Brain pericyte (primary cell): ENCODE results near the gene FBXO24.

Experiments
- DNase-seq: peaks from one replicate; pipeline ENCODE4 v3.0.0-alpha.2; 2012; ENCODE audit warnings: low read depth, low spot score

The FBXO24 gene

GRCh38 chr7:100590077-100590737 is 4.1 kb downstream of the FBXO24 start:
- no peak for DNase-seq

GRCh38 chr7:100591596-100591995 is 5.5 kb downstream of the FBXO24 start:
- no peak for DNase-seq

DNA sequence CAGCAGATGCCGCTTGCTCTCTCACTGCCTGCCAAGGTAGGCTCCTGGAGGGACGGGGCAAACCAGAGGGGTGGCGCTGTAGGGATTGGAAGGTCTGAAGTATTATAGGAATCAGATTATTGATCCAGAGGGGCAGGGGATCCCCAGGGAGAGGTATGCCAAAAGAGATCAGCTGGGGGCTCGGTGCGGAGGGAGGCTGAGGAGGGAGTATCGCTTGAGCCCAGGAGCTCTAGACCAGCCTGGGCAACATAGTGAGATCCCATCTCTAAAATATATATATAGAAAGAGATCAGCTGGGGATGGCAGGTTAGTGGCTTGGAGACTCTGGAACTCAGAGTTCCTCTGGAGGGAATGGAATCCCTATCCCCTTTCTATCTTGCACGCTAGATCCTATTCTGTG is 9.1 kb downstream of the FBXO24 start:
- no peak for DNase-seq

DNA sequence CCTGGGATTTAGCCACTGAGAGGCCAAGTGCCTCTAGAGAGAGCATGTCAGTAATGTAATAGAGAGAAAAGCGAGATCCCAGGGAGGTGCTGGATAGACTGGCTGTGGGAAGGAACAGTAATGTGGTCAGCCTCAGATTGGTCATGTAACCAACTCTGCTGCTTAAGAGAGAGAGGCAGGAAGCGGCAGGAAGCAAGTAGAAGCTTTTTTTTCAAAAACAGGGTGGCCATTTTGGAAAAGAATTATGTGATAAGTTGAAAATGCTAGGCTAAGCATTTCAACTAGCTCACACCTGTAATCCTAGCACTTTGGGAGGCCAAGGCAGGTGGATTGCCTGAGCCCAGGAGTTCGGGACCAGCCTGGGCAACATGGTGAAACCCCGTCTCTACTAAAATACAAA is 12.3 kb downstream of the FBXO24 start:
- DNase-seq, result no peak

DNA sequence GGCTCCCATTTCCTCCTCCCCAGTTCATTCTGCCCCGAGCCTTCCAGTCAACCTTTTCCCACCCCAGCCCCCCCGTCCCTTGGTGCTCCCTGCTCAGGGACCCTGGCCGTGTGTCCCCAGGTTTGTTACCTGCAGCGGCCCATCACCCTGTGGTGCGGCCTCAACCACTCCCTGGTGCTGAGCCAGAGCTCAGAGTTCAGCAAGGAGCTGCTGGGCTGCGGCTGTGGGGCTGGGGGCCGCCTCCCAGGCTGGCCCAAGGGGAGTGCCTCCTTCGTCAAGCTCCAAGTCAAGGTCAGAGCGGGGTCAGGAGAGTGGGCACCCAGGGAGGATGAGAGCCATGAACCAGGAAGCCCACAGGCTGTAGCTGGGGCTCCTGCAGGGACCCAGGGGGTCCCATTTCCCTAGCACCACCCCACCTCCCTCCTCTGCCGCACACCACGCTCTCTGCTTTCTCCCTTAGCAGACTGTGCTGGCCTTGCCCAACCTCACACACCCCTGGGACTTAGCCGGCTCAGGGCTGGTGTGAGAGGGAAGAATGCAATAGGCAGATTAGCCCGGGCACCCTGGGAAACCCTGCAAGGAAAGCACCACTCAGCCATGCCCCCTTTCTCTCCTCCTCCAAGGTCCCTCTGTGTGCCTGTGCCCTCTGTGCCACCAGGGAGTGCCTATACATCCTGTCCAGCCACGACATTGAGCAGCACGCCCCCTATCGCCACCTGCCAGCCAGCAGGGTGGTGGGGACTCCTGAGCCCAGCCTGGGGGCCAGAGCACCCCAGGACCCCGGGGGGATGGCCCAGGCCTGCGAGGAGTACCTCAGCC is 14.0 kb downstream of the FBXO24 start:
- DNase-seq, result no peak

- no peak for DNase-seq
Observed at GRCh38 chr7:100600730-100601038, 14.6 kb downstream of the FBXO24 start.

DNA sequence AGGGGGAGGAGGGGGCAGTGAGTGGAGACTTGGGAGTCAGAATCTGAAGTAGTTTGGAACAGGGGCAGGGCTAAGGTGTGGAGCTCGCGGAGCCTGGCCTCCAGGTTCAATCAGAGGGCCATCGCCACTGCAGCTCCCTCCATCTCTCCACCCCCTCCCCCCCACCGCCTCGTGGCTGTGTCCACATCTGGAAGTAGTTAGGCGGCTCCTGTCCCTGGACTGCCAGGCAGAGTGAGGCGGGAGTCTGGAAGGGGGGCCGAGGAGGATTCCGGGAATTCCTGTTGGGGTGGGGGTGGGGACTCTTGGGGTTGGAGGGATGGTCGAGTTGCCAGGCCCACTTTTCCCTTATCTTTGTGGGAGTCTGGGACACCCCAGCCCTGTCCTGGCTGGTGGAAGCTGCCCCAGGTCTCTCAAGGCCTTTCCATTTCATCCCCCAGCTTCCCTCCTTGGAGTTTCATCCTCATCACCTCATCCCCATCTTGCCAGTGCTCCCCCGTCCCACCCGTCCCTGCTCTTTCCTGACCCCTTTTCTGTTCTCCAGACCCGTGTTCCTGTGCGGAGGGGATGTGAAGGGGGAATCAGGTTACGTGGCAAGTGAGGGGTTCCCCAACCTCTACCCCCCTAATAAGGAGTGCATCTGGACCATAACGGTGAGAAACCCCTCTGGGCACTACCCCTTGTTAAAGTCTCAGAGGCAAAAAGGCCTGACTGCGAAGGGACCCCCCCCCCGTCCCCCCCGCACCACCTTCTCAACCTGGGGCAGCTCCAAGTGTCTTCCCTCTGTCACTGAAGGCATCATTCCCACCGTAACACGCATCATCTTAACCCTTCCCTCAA is 17.0 kb downstream of the FBXO24 start:
- DNase-seq, result peak; percentile 44

- DNase-seq, result no peak
Observed at GRCh38 chr7:100603726-100604027, 17.5 kb downstream of the FBXO24 start.

- DNase-seq, result no peak
Observed at GRCh38 chr7:100604028-100604975, 18.2 kb downstream of the FBXO24 start.

- DNase-seq, result no peak
Observed at GRCh38 chr7:100604976-100605911, 19.1 kb downstream of the FBXO24 start.

DNA sequence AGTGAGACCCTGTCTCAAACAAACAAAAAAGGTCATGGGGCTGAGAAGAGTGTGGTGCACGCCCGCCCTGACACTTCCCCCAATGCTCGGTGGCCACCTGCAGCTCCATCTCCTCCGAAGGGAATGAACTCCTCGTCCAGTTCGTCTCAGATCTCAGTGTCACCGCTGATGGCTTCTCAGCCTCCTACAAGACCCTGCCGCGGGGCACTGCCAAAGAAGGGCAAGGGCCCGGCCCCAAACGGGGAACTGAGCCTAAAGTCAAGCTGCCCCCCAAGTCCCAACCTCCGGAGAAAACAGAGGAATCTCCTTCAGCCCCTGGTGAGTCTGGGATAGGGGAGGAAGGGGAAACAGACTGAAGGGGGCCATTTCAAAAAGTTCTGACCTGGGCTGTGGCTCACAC is 20.2 kb downstream of the FBXO24 start:
- DNase-seq, result no peak

- DNase-seq, result no peak
Observed at GRCh38 chr7:100607111-100607510, 21.0 kb downstream of the FBXO24 start.

DNA sequence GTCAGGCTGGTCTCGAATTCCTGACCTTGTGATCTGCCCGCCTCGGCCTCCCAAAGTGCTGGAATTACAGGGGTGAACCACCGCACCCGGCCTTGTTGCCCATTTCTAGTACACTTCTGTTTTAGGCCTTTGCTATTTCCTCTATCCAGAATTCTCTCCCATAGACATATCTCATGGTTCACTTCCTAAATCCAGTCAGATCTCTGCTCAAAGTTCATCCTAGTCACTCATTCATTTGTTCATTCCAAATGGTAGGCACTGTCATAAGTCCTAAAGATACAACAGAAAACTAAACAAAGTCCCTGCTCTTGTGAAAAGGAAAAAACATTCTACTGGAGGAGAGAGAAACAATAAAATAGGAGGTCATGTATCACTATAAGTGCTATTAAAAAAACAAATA is 23.8 kb downstream of the FBXO24 start:
- DNase-seq, result no peak

DNA sequence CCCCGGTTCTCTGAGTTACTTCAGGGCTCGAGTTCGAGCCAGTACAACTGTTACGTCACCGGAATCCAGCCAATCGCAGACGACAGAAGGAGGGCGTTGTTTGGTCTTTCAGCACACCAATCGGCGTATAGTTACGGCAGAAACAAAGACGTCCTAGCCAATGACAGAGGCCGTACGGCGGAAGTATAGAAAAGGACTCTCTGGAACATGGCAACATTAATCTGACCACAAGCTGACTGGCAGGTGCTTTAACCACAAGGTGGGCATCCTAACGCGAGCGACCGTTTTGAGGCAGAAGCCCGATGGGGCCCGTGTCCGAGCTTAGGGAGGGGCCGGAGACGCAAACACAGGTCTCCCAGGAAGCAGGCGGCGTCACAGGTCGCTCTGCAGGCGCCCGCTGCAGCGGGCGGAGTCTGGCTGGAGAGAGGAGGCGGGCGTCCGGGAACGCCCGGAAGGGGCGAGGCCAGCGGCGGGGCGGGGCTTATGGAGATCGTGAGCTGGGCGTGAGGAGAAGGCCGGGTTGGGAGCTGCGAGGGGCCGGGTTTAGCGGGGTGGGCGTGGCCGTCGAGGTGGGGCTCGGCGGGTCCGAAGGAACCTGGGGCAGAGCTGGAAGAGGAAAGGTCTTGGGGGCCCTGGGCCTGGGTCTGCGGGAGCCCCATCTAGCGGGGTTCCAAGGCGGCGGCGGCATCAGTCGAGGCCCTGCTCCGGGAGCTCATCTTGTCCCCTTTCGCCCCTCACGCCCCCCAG is 26.0 kb downstream of the FBXO24 start, which contains the start of gene MOSPD3:
Gene MOSPD3 (plus strand): TSS at position 558 of the 747 bp plus-strand sequence. CDS start 252 bp downstream, outside the sequence.
- DNase-seq, result peak; percentile 99

DNA sequence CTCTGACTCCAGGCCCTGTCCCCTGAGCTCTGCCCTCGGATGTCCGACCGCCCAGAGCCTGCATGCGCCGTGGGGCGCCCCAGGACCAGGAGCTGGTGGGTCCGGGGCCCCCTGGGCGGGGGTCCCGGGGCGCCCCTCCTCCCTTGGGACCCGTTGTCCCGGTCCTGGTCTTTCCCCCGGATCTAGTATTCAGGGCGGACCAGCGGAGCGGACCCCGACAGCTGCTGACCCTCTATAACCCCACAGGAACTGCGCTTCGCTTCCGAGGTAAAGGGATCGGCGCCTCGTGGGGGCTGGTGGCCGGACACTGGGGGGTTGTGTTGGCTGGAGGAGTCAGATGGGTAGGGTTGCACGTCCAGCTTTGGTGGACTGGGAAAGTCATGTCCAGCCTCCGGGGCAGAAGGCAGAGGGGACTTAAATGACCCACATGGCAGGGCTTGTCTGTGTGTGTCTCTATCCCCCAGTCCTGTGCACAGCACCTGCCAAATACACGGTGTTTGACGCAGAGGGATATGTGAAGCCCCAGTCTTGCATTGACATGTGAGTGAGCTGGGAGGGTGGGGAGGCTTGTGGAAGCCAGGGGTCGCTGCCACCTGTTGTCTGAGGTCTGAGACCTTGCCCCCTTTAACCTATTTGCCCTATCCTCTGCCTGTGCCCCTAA is 26.7 kb downstream of the FBXO24 start:
- DNase-seq, result no peak

- no peak for DNase-seq
Observed at GRCh38 chr7:100613412-100614175, 27.5 kb downstream of the FBXO24 start.

DNA sequence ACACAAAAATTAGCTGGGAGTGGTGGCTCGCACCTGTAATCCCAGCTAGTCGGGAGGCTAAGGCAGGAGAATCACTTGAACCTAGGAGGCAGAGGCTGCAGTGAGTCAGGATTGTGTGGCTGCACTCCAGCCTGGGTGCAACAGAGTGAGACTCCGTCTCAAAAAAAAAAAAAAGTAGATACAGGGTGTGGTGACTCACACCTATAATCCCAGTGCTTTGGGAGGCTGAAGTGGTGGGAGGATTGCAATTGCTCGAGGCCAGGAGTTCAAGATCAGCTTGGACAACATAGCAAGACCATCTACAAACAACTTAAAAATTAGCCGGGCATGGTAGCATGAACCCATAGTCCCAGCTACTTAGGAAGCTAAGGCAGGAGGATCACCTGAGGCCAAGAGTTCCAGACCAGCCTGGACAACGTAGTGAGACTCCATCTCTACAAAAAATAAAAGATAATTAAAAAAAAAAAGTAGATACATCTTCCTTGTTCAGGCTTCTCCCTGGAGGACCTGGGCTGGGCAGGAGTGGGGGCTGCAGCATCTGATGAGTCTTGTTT is 28.3 kb downstream of the FBXO24 start:
- no peak for DNase-seq

- DNase-seq, result no peak
Observed at GRCh38 chr7:100620239-100620638, 34.1 kb downstream of the FBXO24 start.
